Lower leg skin (tissue), 4 donors: ENCODE results near the gene PLEKHN1. TPM values are rescaled to one million over a fixed set of nuclear protein-coding genes. Genes with fewer than 3 reads are reported as not detected.
"Not testable (repeated sequence)": the region's sequence is repeated elsewhere in the genome, so short reads cannot be mapped to it uniquely, and the experiment has no call there.

Experiments
- DNase-seq, 2 donors: peaks; one replicate each; pipeline ENCODE4 v3.0.0-alpha.2; 2019; ENCODE audit warnings: low spot score in 2 of 2
- H3K4me3 ChIP-seq: fragments of 200-600 bp; sonication (generic); 2 replicates; pipeline ENCODE4 v1.5.1; 2017; ENCODE audit warnings: mild to moderate bottlenecking, low read depth; ENCODE audit not compliant: poor library complexity, severe bottlenecking
- POLR2A ChIP-seq, 2 donors: fragments of 450-650 bp; IDR thresholded peaks; one replicate each; pipeline ENCODE4 v1.6.1; 2016 to 2017; ENCODE audit warnings: antibody characterized with exemption in 2 of 2, mild to moderate bottlenecking in 1 of 2, moderate library complexity in 1 of 2
- WGBS, 2 donors: methylation state at CpG; one replicate each; pipeline ENCODE4 v1.1.5; 2018; 5-methylcytosine and 5-hydroxymethylcytosine counted together
- intact Hi-C: fragments of 100-400 bp; cut with DNase I; formaldehyde crosslinking; loops from one replicate; pipeline ENCODE4 v1.15.0; 2023; ENCODE audit warnings: low total_unique reads
- total RNA-seq, 4 donors: library from RNA; depleted of rRNA; stranded (reverse); fragments of >200 nt; gene quantifications; one replicate each; pipeline ENCODE4 v1.1.0, GENCODE V29; 2016
- TF ChIP-seq, protein P1 (sequence below), 3 donors: fragments of 450-650 bp; IDR thresholded peaks; one replicate each; pipeline ENCODE4 v1.5.1; 2016; ENCODE audit warnings: antibody characterized with exemption in 3 of 3, mild to moderate bottlenecking in 3 of 3, moderate library complexity in 2 of 3

PLEKHN1 gene
- total RNA-seq, 4 donors from 2014 or later = 38.7 to 109 (median 45.3) TPM

DNA sequence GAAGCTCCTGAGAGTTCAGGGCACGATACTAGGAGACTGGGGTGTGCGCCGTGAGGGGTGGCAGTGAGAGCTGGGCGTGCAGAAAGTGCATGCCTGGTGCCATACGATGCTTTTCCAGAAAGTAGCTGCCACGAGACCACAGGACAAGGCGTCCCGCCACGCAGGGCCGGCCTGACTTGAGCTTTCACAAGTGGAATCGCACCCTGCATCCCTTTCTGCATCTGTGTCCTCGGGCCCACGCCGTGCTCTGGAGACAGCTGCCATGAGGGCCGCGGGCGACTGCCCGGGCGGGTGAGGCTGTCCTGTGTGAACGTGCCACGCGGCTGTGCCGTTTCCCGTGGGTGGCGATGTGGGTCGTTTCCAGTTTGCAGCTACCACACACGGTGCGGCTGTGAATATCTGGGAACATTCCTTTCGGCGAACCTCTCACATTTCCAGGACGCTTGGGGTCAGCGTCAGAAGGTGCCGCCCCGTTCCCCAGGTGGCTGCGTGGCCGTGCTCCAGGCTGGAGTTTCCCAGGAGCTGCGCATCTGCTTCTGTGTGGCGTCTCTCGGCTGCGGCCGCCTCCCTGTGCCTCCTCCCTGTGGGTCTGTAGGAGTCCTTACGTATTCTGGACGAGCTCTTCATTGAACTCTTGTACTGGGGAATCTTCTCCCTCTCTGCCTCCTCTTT, 16.6 kb downstream of the PLEKHN1 start:
- DNase-seq = no peak
- 49 to 72% methylated on average over 31 to 43 of the region's 43 CpGs for WGBS, 2 donors
- H3K4me3 ChIP-seq = no peak overlapping the region
- intact Hi-C loops = no loop called here
- TF ChIP-seq, protein P1, sequence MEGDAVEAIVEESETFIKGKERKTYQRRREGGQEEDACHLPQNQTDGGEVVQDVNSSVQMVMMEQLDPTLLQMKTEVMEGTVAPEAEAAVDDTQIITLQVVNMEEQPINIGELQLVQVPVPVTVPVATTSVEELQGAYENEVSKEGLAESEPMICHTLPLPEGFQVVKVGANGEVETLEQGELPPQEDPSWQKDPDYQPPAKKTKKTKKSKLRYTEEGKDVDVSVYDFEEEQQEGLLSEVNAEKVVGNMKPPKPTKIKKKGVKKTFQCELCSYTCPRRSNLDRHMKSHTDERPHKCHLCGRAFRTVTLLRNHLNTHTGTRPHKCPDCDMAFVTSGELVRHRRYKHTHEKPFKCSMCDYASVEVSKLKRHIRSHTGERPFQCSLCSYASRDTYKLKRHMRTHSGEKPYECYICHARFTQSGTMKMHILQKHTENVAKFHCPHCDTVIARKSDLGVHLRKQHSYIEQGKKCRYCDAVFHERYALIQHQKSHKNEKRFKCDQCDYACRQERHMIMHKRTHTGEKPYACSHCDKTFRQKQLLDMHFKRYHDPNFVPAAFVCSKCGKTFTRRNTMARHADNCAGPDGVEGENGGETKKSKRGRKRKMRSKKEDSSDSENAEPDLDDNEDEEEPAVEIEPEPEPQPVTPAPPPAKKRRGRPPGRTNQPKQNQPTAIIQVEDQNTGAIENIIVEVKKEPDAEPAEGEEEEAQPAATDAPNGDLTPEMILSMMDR (IDR thresholded peaks at IDR 0.05) = no peak
- no peak for TF ChIP-seq POLR2A (IDR thresholded peaks at IDR 0.05)

DNA sequence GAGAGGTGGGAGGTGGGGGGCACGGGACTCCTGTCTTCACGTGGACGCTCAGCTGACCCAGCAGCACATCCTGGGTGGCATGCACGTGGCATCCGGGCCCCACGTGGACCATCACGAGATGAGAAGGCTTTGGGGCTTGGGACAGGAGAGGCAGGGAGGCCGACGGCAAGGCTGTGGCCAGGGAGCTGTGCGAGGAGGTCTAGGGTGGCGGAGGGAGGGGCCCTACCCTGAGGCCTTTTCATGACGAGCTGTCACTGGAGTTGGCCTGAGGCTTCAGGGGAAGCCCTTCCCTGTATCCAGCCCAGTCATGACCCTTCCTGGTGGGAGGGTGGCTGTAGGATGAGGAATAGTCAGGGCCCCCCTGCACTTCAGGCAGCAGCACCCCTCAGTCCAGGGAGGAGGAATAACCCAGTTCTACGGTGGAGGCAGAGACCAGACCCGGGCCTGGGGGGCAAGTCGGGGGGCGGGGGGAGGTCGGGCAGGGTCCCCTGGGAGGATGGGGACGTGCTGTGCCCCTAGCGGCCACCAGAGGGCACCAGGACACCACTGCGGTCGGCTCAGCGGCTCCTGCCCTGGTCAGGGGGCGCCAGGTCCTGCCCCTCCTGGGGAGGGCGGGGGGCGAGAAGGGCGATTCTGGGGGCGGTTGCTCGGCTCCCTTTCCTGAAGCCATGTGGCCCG, 17.7 kb downstream of the PLEKHN1 start:
- no peak overlapping the region for H3K4me3 ChIP-seq
- intact Hi-C loops = no loop called here
- WGBS, 2 donors = 16 to 29% methylated on average over 16 to 25 of the region's 29 CpGs
- TF ChIP-seq, protein P1 (IDR thresholded peaks at IDR 0.05) = no peak
- TF ChIP-seq POLR2A (IDR thresholded peaks at IDR 0.05) = no peak
- DNase-seq = no peak

DNA sequence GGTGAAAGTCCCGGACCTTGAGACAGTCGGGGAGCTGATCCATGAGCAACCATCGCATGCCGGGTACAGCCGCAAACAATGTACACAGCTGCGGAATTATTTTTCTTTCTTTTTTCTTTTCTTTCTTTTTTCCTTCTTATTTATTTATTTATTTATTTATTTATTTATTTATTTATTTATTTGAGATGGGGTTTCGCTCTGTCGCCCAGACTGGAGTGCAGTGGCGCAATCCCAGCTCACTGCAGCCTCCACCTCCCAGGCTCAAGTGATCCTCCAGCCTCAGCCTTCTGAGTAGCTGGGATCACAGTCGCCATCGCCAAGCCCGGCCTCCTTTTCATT, 18.2 kb downstream of the PLEKHN1 start:
- no peak overlapping the region for H3K4me3 ChIP-seq
- DNase-seq = no peak
- TF ChIP-seq, protein P1 (IDR thresholded peaks at IDR 0.05) = no peak
- TF ChIP-seq POLR2A (IDR thresholded peaks at IDR 0.05) = no peak
- WGBS, 2 donors = 57 to 62% methylated on average over 12 of the region's 12 CpGs
- intact Hi-C loops = no loop called here

DNA sequence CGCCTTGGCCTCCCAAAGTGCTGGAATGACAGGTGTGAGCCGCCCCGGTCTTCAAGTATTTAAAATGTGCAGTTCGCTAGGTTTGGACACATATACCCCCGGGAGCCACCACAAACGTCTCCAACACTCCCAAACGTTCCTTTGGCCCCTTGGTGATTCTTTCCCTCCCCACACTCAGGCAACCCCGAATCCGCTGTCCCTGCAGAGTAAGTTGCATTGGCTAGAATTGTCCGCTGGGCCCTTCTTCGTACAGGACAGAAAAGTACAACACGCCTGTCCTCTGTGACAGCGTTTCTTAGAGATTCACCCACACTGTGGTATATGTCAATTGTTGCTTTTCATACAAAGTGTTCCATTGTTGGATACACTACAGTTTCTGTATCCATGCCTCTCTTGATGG, 18.8 kb downstream of the PLEKHN1 start:
- TF ChIP-seq POLR2A (IDR thresholded peaks at IDR 0.05) = no peak
- TF ChIP-seq, protein P1 (IDR thresholded peaks at IDR 0.05) = no peak
- 75 to 81% methylated on average over 13 of the region's 13 CpGs for WGBS, 2 donors
- intact Hi-C loops = loop anchor here (5.0 kb wide), 1 partner anchor 77 kb away; no protein-coding TSS in a partner anchor

DNA sequence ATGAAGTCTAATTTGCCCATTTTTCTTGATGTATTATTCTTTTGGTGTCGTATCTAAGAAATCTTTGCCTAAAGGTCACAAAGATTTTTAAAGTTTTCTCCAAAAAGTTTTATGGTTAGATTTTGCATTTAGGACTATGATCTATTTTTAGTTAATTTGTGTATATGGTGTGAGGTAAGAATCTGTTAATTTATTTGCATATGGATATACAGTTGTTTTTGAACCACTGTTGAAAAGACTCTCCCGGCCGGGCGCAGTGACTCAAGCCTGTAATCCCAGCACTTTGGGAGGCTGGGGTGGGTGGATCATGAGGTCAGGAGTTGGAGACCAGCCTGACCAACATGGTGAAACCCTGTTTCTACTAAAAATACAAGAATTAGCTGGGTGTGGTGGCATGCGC, 21.8 kb downstream of the PLEKHN1 start:
- H3K4me3 ChIP-seq, DNase-seq: not testable (repeated sequence)
- WGBS, 2 donors = 82 to 88% methylated on average over 5 of the region's 5 CpGs
- intact Hi-C loops = loop anchor here (5.0 kb wide), 1 partner anchor 74 kb away; no protein-coding TSS in a partner anchor

More for the DNA sequence above, 18.8 kb downstream of the PLEKHN1 start:
- H3K4me3 ChIP-seq = no peak overlapping the region
- DNase-seq = no peak

DNA sequence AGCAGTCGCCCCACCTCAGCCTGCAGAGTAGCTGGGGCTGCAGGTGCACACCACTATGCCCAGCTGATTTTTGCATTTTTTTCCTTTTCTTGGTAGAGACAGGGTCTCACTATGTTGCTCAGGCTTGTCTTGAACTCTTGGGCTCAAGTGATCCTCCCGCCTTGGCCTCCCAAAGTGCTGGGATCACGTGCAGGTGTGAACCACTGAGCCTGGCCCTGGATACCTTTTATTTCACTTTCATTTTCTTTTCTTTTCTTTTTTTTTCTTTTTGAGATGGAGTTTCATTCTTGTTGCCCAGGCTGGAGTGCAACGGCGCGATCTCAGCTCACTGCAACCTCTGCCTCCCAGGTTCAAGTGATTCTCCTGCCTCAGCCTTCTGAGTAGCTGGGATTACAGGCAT, 25.0 kb downstream of the PLEKHN1 start:
- H3K4me3 ChIP-seq, DNase-seq, intact Hi-C loops: not testable (repeated sequence)
- WGBS, 2 donors = 93 to 96% methylated on average over 6 of the region's 6 CpGs
